H9 (cell line): ENCODE measurements around the gene RNASE1. TPM values are rescaled to one million over a fixed set of nuclear protein-coding genes. Genes with fewer than 3 reads are reported as not detected.

Experiments used
- DNase-seq: peaks from one replicate; pipeline ENCODE4 v3.0.0-alpha.2; 2017
- H2AFZ ChIP-seq: one replicate; pipeline ENCODE4 v1.6.1; 2013; ENCODE audit warnings: mild to moderate bottlenecking, low read length, control low read depth, moderate library complexity
- H2AK5ac ChIP-seq: 2 replicates; pipeline ENCODE4 v1.6.1; 2013; ENCODE audit warnings: low read length, control low read depth, mixed read lengths; ENCODE audit not compliant: insufficient read length
- H2BK120ac ChIP-seq: one replicate; pipeline ENCODE4 v1.6.1; 2013; ENCODE audit warnings: low read depth, mild to moderate bottlenecking, low read length, control low read depth, inconsistent platforms; ENCODE audit not compliant: poor library complexity, severe bottlenecking
- H2BK12ac ChIP-seq: 2 replicates; pipeline ENCODE4 v1.6.1; 2013; ENCODE audit warnings: low read length, control low read depth, mixed read lengths, low read depth; ENCODE audit not compliant: insufficient read length
- H2BK15ac ChIP-seq: 2 replicates; pipeline ENCODE4 v1.6.1; 2013; ENCODE audit warnings: low read depth, low read length, control low read depth
- H2BK20ac ChIP-seq: one replicate; pipeline ENCODE4 v1.6.1; 2013; ENCODE audit warnings: low read depth, mild to moderate bottlenecking, low read length, control low read depth, inconsistent platforms; ENCODE audit not compliant: poor library complexity, severe bottlenecking
- H2BK5ac ChIP-seq: 2 replicates; pipeline ENCODE4 v1.6.1; 2013; ENCODE audit warnings: low read length, control low read depth, mixed read lengths; ENCODE audit not compliant: insufficient read length
- H3K14ac ChIP-seq: 2 replicates; pipeline ENCODE4 v1.6.1; 2013; ENCODE audit warnings: low read length, control low read depth; ENCODE audit not compliant: insufficient read depth
- H3K18ac ChIP-seq: 2 replicates; pipeline ENCODE4 v1.6.1; 2013; ENCODE audit warnings: low read depth, mild to moderate bottlenecking, mixed read lengths, low read length, control low read depth; ENCODE audit not compliant: insufficient read length
- H3K23ac ChIP-seq: 2 replicates; pipeline ENCODE4 v1.6.1; 2013; ENCODE audit warnings: low read length, control low read depth, mixed read lengths, low read depth; ENCODE audit not compliant: insufficient read length
- H3K23me2 ChIP-seq: 2 replicates; pipeline ENCODE4 v1.6.1; 2013; ENCODE audit warnings: low read depth, mild to moderate bottlenecking, mixed read lengths, low read length, control low read depth; ENCODE audit not compliant: insufficient read length, poor library complexity, severe bottlenecking
- H3K27ac ChIP-seq: 2 replicates; pipeline ENCODE4 v1.5.1; 2013; ENCODE audit warnings: low read length, control low read depth, mixed read lengths, low read depth; ENCODE audit not compliant: insufficient read length
- H3K27me3 ChIP-seq: 2 replicates; pipeline ENCODE4 v1.6.1; 2013; ENCODE audit warnings: low read length, control low read depth, inconsistent platforms; ENCODE audit not compliant: insufficient read depth
- H3K4ac ChIP-seq: 2 replicates; pipeline ENCODE4 v1.6.1; 2013; ENCODE audit warnings: low read depth, mild to moderate bottlenecking, control low read depth, inconsistent platforms, low read length, moderate library complexity
- H3K4me1 ChIP-seq: 2 replicates; pipeline ENCODE4 v1.6.1; 2013; ENCODE audit warnings: low read length, control low read depth, inconsistent platforms; ENCODE audit not compliant: insufficient read depth
- H3K4me2 ChIP-seq: 2 replicates; pipeline ENCODE4 v1.6.1; 2013; ENCODE audit warnings: low read length, control low read depth, mixed read lengths; ENCODE audit not compliant: insufficient read length, insufficient read depth
- H3K56ac ChIP-seq: 2 replicates; pipeline ENCODE4 v1.6.1; 2013; ENCODE audit warnings: low read depth, mild to moderate bottlenecking, mixed read lengths, low read length, control low read depth; ENCODE audit not compliant: insufficient read length
- H3K79me1 ChIP-seq: 2 replicates; pipeline ENCODE4 v1.6.1; 2013; ENCODE audit warnings: low read depth, mild to moderate bottlenecking, moderate library complexity, low read length, control low read depth, inconsistent platforms; ENCODE audit not compliant: insufficient read depth, poor library complexity, severe bottlenecking
- H3K79me2 ChIP-seq: 2 replicates; pipeline ENCODE4 v1.6.1; 2013; ENCODE audit warnings: low read length, control low read depth, inconsistent platforms; ENCODE audit not compliant: insufficient read depth
- H3K9ac ChIP-seq: 2 replicates; pipeline ENCODE4 v1.6.1; 2013; ENCODE audit warnings: low read length, control low read depth, mixed read lengths; ENCODE audit not compliant: insufficient read length; ENCODE audit errors: extremely low read depth
- H3K9me3 ChIP-seq: one replicate; pipeline ENCODE4 v1.6.1; 2013; ENCODE audit warnings: low read depth, low read length, inconsistent platforms; ENCODE audit not compliant: control insufficient read depth
- H3T11ph ChIP-seq: one replicate; pipeline ENCODE4 v1.6.1; 2013; ENCODE audit warnings: mild to moderate bottlenecking, low read length, control low read depth, inconsistent platforms
- H4K20me1 ChIP-seq: one replicate; pipeline ENCODE4 v1.6.1; 2013; ENCODE audit not compliant: control insufficient read depth, insufficient read length, insufficient read depth
- H4K5ac ChIP-seq: 2 replicates; pipeline ENCODE4 v1.6.1; 2013; ENCODE audit warnings: low read depth, mild to moderate bottlenecking, mixed read lengths, low read length, control low read depth; ENCODE audit not compliant: insufficient read length
- H4K8ac ChIP-seq: replicated peaks from 2 replicates; pipeline ENCODE4 v1.6.1; 2013; ENCODE audit warnings: low read length, control low read depth, mixed read lengths, low read depth; ENCODE audit not compliant: insufficient read length
- H4K91ac ChIP-seq: 2 replicates; pipeline ENCODE4 v1.6.1; 2013; ENCODE audit warnings: low read depth, mild to moderate bottlenecking, moderate library complexity, mixed read lengths, low read length, control low read depth; ENCODE audit not compliant: insufficient read length
- H3K27ac Mint-ChIP-seq, 3 experiments: 2 replicates in 2 of 3; 3 replicates in 1 of 3; pipeline ENCODE4 v1.8.0; 2020 to 2021; ENCODE audit warnings: mixed read lengths in 3 of 3, mild to moderate bottlenecking in 1 of 3, moderate library complexity in 1 of 3
- H3K27me3 Mint-ChIP-seq: 2 replicates; pipeline ENCODE4 v1.8.0; 2021; ENCODE audit warnings: low read depth, mild to moderate bottlenecking, moderate library complexity, mixed read lengths
- H3K36me3 Mint-ChIP-seq, 3 experiments: 2 replicates in 2 of 3; 3 replicates in 1 of 3; pipeline ENCODE4 v1.8.0; 2020 to 2021; ENCODE audit warnings: low read depth in 3 of 3, mixed read lengths in 3 of 3; ENCODE audit not compliant: insufficient read depth in 1 of 3
- H3K4me1 Mint-ChIP-seq, 2 experiments: 2 replicates each; pipeline ENCODE4 v1.8.0; 2020; ENCODE audit warnings: mixed read lengths in 2 of 2
- H3K4me3 Mint-ChIP-seq, 2 experiments: 2 replicates in 1 of 2; 3 replicates in 1 of 2; pipeline ENCODE4 v1.8.0; 2020 to 2021; ENCODE audit warnings: mild to moderate bottlenecking in 2 of 2, mixed read lengths in 2 of 2, moderate library complexity in 1 of 2
- H3K9me3 Mint-ChIP-seq, 2 experiments: 2 replicates in 1 of 2; 3 replicates in 1 of 2; pipeline ENCODE4 v1.8.0; 2020; ENCODE audit warnings: mild to moderate bottlenecking in 2 of 2, mixed read lengths in 2 of 2, moderate library complexity in 1 of 2
- CTCF ChIP-seq: fragments of 200-600 bp; sonication (generic); conservative IDR thresholded peaks from 3 replicates; pipeline ENCODE4 v1.8.0; 2021; ENCODE audit warnings: antibody characterized with exemption, mild to moderate bottlenecking
- WGBS: extraction: QIAGEN DNeasy Blood & Tissue Kit; methylation state at CpG from one replicate; pipeline ENCODE4 v1.1.7; 2013; ENCODE audit warnings: missing lambda C conversion rate, low lambda C conversion rate, mixed read lengths; ENCODE audit not compliant: insufficient read length; ENCODE audit errors: extremely low coverage; 5-methylcytosine and 5-hydroxymethylcytosine counted together
- total RNA-seq: library from RNA; stranded (reverse); gene quantifications from 2 replicates; pipeline ENCODE4 v1.2.1, GENCODE V29; 2021

The RNASE1 gene
- total RNA-seq, 1 experiment from 2014 or later: 1.2 TPM

GRCh38 chr14:20837831-20838230 is 35.2 kb upstream of the RNASE1 start:
- Histone ChIP-seq H4K20me1 (no peaks in the 10 kb centered on the region), H4K91ac (no peak overlapping the region), H2BK5ac (no peak overlapping the region), H3K23ac (no peak overlapping the region), H3K9ac (no peak overlapping the region), H3K27me3 (no peaks in the 10 kb centered on the region), H3K56ac (no peak overlapping the region), H2BK15ac (no peak overlapping the region), H3K79me1 (no peaks in the 10 kb centered on the region), H2BK120ac (no peak overlapping the region), H3K9me3 (no peaks in the 10 kb centered on the region), H3K4me1 (no peaks in the 10 kb centered on the region; the same call in 1 of the 2 replicates), H3K79me2 (no peaks in the 10 kb centered on the region), H2BK12ac (no peak overlapping the region), H3K4me2 (no peak overlapping the region), H4K5ac (no peak overlapping the region), H2BK20ac (no peak overlapping the region), H3K27ac (no peak overlapping the region), H3K14ac (no peak overlapping the region), H2AK5ac (no peak overlapping the region), H3K4ac (no peak overlapping the region), H3K18ac (no peak overlapping the region), H2AFZ (no peak overlapping the region), H4K8ac (no peak overlapping the region), H3K23me2 (no peaks in the 10 kb centered on the region), H3T11ph (no peak overlapping the region)
- Mint-ChIP-seq H3K36me3 (no peaks in the 10 kb centered on the region; a peak in 1 of 7 replicates), H3K4me3 (no peak overlapping the region), H3K27me3 (no peaks in the 10 kb centered on the region), H3K9me3 (no peaks in the 10 kb centered on the region), H3K27ac (no peak overlapping the region; a peak in 1 of 7 replicates), H3K4me1 (peaks cover 8 to 13% of the 10 kb centered on the region in 2 experiments)
- no CpG with 5 or more reads among the region's 3 CpGs for WGBS
- no peak for TF ChIP-seq CTCF
- no peak for DNase-seq
